Endothelial cell of umbilical vein (primary cell): ENCODE data around the gene SRRM4.

Experiments
- CTCF ChIP-seq, 2 donors: IDR thresholded peaks; 1 replicate in 1 of 2; 2 replicates in 1 of 2; pipeline ENCODE4 v1.5.1; 2011; ENCODE audit warnings: low read length in 2 of 2, mild to moderate bottlenecking in 2 of 2, moderate library complexity in 2 of 2, control low read depth in 1 of 2, inconsistent platforms in 1 of 2, low read depth in 1 of 2; ENCODE audit not compliant: insufficient read depth in 1 of 2; ENCODE audit errors: extremely low read depth in 1 of 2
- EZH2 ChIP-seq: IDR thresholded peaks from 2 replicates; pipeline ENCODE4 v1.6.1; 2012; ENCODE audit warnings: borderline replicate concordance, low read depth, mild to moderate bottlenecking, moderate library complexity, low read length, inconsistent platforms; ENCODE audit not compliant: severe bottlenecking
- FOS ChIP-seq: IDR thresholded peaks from 2 replicates; pipeline ENCODE4 v1.6.1; 2011; ENCODE audit warnings: mild to moderate bottlenecking, low read length, moderate library complexity, borderline replicate concordance; ENCODE audit not compliant: insufficient read depth
- GATA2 ChIP-seq: IDR thresholded peaks from 2 replicates; pipeline ENCODE4 v1.7.0; 2011; ENCODE audit warnings: low read depth, mild to moderate bottlenecking, moderate library complexity, mixed read lengths, low read length; ENCODE audit not compliant: insufficient read length, insufficient read depth
- MYC ChIP-seq: IDR thresholded peaks from one replicate; pipeline ENCODE4 v1.6.1; 2011; ENCODE audit warnings: mild to moderate bottlenecking, low read depth, low read length
- POLR2A ChIP-seq: IDR thresholded peaks from 2 replicates; pipeline ENCODE4 v1.6.1; 2012; ENCODE audit warnings: low read depth, mild to moderate bottlenecking, control low read depth, low read length
- POLR2AphosphoS5 ChIP-seq: IDR thresholded peaks from 2 replicates; pipeline ENCODE4 v1.6.1; 2012; ENCODE audit warnings: low read depth, mild to moderate bottlenecking, control low read depth, low read length, moderate library complexity; ENCODE audit not compliant: insufficient read depth
- TF ChIP-seq, protein P1 (sequence below): IDR thresholded peaks from 2 replicates; pipeline ENCODE4 v1.6.1; 2011; ENCODE audit not compliant: insufficient read depth, insufficient read length

- TF ChIP-seq CTCF (IDR thresholded peaks at IDR 0.05; ENCODE audit: extremely low read depth in 1 of 2, insufficient read depth in 1 of 2, low read depth in 1 of 2, low read length in 2 of 2) (no peak), POLR2AphosphoS5 (no peak), MYC (no peak), POLR2A (no peak), EZH2 (no peak), GATA2 (no peak), FOS (no peak)
- TF ChIP-seq, protein P1, sequence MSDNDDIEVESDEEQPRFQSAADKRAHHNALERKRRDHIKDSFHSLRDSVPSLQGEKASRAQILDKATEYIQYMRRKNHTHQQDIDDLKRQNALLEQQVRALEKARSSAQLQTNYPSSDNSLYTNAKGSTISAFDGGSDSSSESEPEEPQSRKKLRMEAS = no peak
Measured at GRCh38 chr12:119117936-119118335, 136.6 kb downstream of the SRRM4 start.
